B cell (primary cell): ENCODE data around the gene AQP5.

Source experiments
- CTCF ChIP-seq: fragments of 200-600 bp; IDR thresholded peaks from one replicate; pipeline ENCODE4 v1.8.0; 2022; ENCODE audit warnings: antibody characterized with exemption, mild to moderate bottlenecking
- EZH2 ChIP-seq: IDR thresholded peaks from 2 replicates; pipeline ENCODE4 v1.6.1; 2012; ENCODE audit warnings: borderline replicate concordance, low read depth, mild to moderate bottlenecking, moderate library complexity, low read length; ENCODE audit not compliant: insufficient read depth, poor library complexity, severe bottlenecking

- no peak for TF ChIP-seq EZH2
- TF ChIP-seq CTCF: no peak
These were observed 43.5 kb downstream of the AQP5 start for GRCh38 chr12:50005175-50005574.
